ENCODE results near the gene CLEC20A. TPM values are rescaled to one million over a fixed set of nuclear protein-coding genes. Genes with fewer than 3 reads are reported as not detected.
"Not testable (repeated sequence)": the region's sequence is repeated elsewhere in the genome, so short reads cannot be mapped to it uniquely, and the experiment has no call there.

The CLEC20A gene
- total RNA-seq, 1 experiment from 2014 or later = not detected

GRCh38 chr1:178529364-178530036, 32.7 kb upstream of the CLEC20A start:
- no peak for DNase-seq (ENCODE audit: low spot score)

- DNase-seq (ENCODE audit: low spot score) = no peak
These were observed 32.2 kb upstream of the CLEC20A start for GRCh38 chr1:178528953-178529335.

GRCh38 chr1:178528228-178528952, 31.6 kb upstream of the CLEC20A start:
- DNase-seq (ENCODE audit: low spot score) = no peak

- DNase-seq (ENCODE audit: low spot score) = no peak
These were observed 30.4 kb upstream of the CLEC20A start for GRCh38 chr1:178527117-178527516.

- DNase-seq (ENCODE audit: low spot score) = no peak
These were observed 24.5 kb upstream of the CLEC20A start for GRCh38 chr1:178521241-178521640.

GRCh38 chr1:178520803-178521202, 24.0 kb upstream of the CLEC20A start:
- no peak for DNase-seq (ENCODE audit: low spot score)

- DNase-seq (ENCODE audit: low spot score) = no peak
These were observed 22.1 kb upstream of the CLEC20A start for GRCh38 chr1:178518894-178519293.

GRCh38 chr1:178516110-178516509, 19.3 kb upstream of the CLEC20A start:
- DNase-seq (ENCODE audit: low spot score) = no peak

GRCh38 chr1:178513278-178513983, 16.7 kb upstream of the CLEC20A start:
- DNase-seq (ENCODE audit: low spot score) = no peak

- no peak for DNase-seq (ENCODE audit: low spot score)
These were observed 16.0 kb upstream of the CLEC20A start, which contains the start of gene TEX35 for GRCh38 chr1:178512566-178513277. Gene TEX35, plus strand, starts transcription at chr1:178513109. Its CDS starts 80 bp downstream, at chr1:178513189.

- no peak for DNase-seq (ENCODE audit: low spot score)
These were observed 13.4 kb upstream of the CLEC20A start for GRCh38 chr1:178510155-178510554.

GRCh38 chr1:178509414-178510007, 12.7 kb upstream of the CLEC20A start:
- DNase-seq (ENCODE audit: low spot score) = no peak

GRCh38 chr1:178506669-178507068, 9.9 kb upstream of the CLEC20A start:
- no peak for DNase-seq (ENCODE audit: low spot score)

- no peak for DNase-seq (ENCODE audit: low spot score)
These were observed 9.4 kb upstream of the CLEC20A start for GRCh38 chr1:178506177-178506576.

- DNase-seq (ENCODE audit: low spot score) = no peak
These were observed 7.5 kb upstream of the CLEC20A start for GRCh38 chr1:178504286-178504685.

GRCh38 chr1:178503849-178504248, 7.1 kb upstream of the CLEC20A start:
- DNase-seq (ENCODE audit: low spot score) = no peak

GRCh38 chr1:178503316-178503715, 6.6 kb upstream of the CLEC20A start:
- DNase-seq (ENCODE audit: low spot score) = not testable (repeated sequence)

GRCh38 chr1:178502856-178503255, 6.1 kb upstream of the CLEC20A start:
- no peak for DNase-seq (ENCODE audit: low spot score)

- no peak for DNase-seq (ENCODE audit: low spot score)
These were observed 5.6 kb upstream of the CLEC20A start for GRCh38 chr1:178502330-178502714.

GRCh38 chr1:178501705-178502329, 5.1 kb upstream of the CLEC20A start:
- DNase-seq (ENCODE audit: low spot score) = peak; percentile 42

GRCh38 chr1:178500936-178501554, 4.3 kb upstream of the CLEC20A start:
- no peak for DNase-seq (ENCODE audit: low spot score)
